ENCODE measurements around the gene VPS9D1.

- TF ChIP-seq CTCF (IDR thresholded peaks at IDR 0.05) (peak; percentile 61), EZH2 (IDR thresholded peaks at IDR 0.05) (no peak)
Measured at GRCh38 chr16:89700100-89700648, 20.5 kb downstream of the VPS9D1 start.
